Keratinocyte (primary cell): ENCODE measurements around the gene SNRPB. TPM values are rescaled to one million over a fixed set of nuclear protein-coding genes. Genes with fewer than 3 reads are reported as not detected.

ENCODE experiments used
- DNase-seq: peaks from one replicate; pipeline ENCODE4 v3.0.0-alpha.2; 2011; ENCODE audit warnings: low read depth, missing footprints, low spot score
- FAIRE-seq: peaks from 2 replicates; lab custom pipeline; 2011; peaks lifted over from hg19 to GRCh38; lab: Jason Lieb, UNC
- H2AFZ ChIP-seq: 2 replicates; pipeline ENCODE4 v1.6.0; 2012; ENCODE audit warnings: low read length, control low read depth, inconsistent platforms; ENCODE audit not compliant: control insufficient read depth
- H3K27ac ChIP-seq: 2 replicates; pipeline ENCODE4 v1.5.1; 2011; ENCODE audit warnings: low read length; ENCODE audit not compliant: control insufficient read depth, insufficient read depth
- H3K27me3 ChIP-seq: 3 replicates; pipeline ENCODE4 v1.6.0; 2011; ENCODE audit warnings: low read length; ENCODE audit not compliant: control insufficient read depth, insufficient read depth; ENCODE audit errors: extremely low read depth
- H3K36me3 ChIP-seq, 2 experiments: 2 replicates in 1 of 2; 3 replicates in 1 of 2; pipeline ENCODE4 v1.5.1; 2011; ENCODE audit warnings: low read length in 2 of 2, mild to moderate bottlenecking in 1 of 2; ENCODE audit not compliant: control insufficient read depth in 2 of 2, insufficient read depth in 2 of 2; ENCODE audit errors: extremely low read depth in 1 of 2
- H3K4me1 ChIP-seq: 3 replicates; pipeline ENCODE4 v1.5.1; 2011; ENCODE audit warnings: low read length; ENCODE audit not compliant: control insufficient read depth, insufficient read depth; ENCODE audit errors: extremely low read depth
- H3K4me2 ChIP-seq: 3 replicates; pipeline ENCODE4 v1.6.0; 2011; ENCODE audit warnings: low read depth, low read length; ENCODE audit not compliant: control insufficient read depth, insufficient read depth; ENCODE audit errors: extremely low read depth
- H3K4me3 ChIP-seq, 3 experiments: fragments of 200-600 bp in 1 of 3; sonication (generic) in 1 of 3; 2 replicates in 2 of 3; 3 replicates in 1 of 3; pipeline ENCODE4 v1.5.1; 2011 to 2016; ENCODE audit warnings: low read length in 3 of 3, mild to moderate bottlenecking in 3 of 3, control low read depth in 2 of 3, inconsistent platforms in 1 of 3, low read depth in 1 of 3, mixed read lengths in 1 of 3, mixed run types in 1 of 3, moderate library complexity in 1 of 3; ENCODE audit not compliant: control insufficient read depth in 2 of 3, insufficient read depth in 2 of 3; ENCODE audit errors: extremely low read depth in 1 of 3
- H3K79me2 ChIP-seq: 2 replicates; pipeline ENCODE4 v1.6.0; 2012; ENCODE audit warnings: low read length; ENCODE audit not compliant: control insufficient read depth, insufficient read depth
- H3K9ac ChIP-seq: 3 replicates; pipeline ENCODE4 v1.6.0; 2011; ENCODE audit warnings: low read length; ENCODE audit not compliant: control insufficient read depth, insufficient read depth; ENCODE audit errors: extremely low read depth
- H3K9me1 ChIP-seq: 3 replicates; pipeline ENCODE4 v1.6.0; 2011; ENCODE audit warnings: low read length; ENCODE audit not compliant: control insufficient read depth, insufficient read depth; ENCODE audit errors: extremely low read depth
- H3K9me3 ChIP-seq: 2 replicates; pipeline ENCODE4 v1.5.1; 2012; ENCODE audit warnings: low read depth, low read length; ENCODE audit not compliant: control insufficient read depth
- H4K20me1 ChIP-seq: 3 replicates; pipeline ENCODE4 v1.6.0; 2011; ENCODE audit warnings: low read length; ENCODE audit not compliant: control insufficient read depth, insufficient read depth; ENCODE audit errors: extremely low read depth
- EZH2 ChIP-seq: IDR thresholded peaks from one replicate; pipeline ENCODE4 v1.6.1; 2012; ENCODE audit warnings: inconsistent platforms, mild to moderate bottlenecking, low read length, moderate library complexity
- dilution Hi-C: fragments of 300-500 bp; cut with MboI; formaldehyde crosslinking; loops from one replicate; pipeline ENCODE4 v1.7.0; 2020; ENCODE audit warnings: low sequenced_read_pairs; ENCODE audit not compliant: extremely low pct_ligation_motif_present
- polyA plus RNA-seq, 5 experiments: library from polyadenylated mRNA; depleted of rRNA in 3 of 5; stranded (reverse) in 3 of 5; stranded (forward) in 1 of 5; unstranded in 1 of 5; fragments of >200 nt; gene quantifications; 1 replicate in 1 of 5; 2 replicates in 3 of 5; 3 replicates in 1 of 5; pipeline versions ENCODE4 v1.2.1 to v1.2.3, GENCODE V29; 2011 to 2012; ENCODE audit warnings: missing spikeins in 2 of 5, low read depth in 1 of 5, low replicate concordance in 1 of 5
- TF ChIP-seq, protein P1 (sequence below), 3 experiments: IDR thresholded peaks in 1 of 3; conservative IDR thresholded peaks in 1 of 3; optimal IDR thresholded peaks in 1 of 3; 2 replicates in 2 of 3; 3 replicates in 1 of 3; pipeline versions ENCODE3 to v1.5.1; 2011; ENCODE audit warnings: low read length in 3 of 3, mild to moderate bottlenecking in 3 of 3, moderate library complexity in 2 of 3, control low read depth in 1 of 3, inconsistent platforms in 1 of 3; ENCODE audit not compliant: insufficient read depth in 2 of 3; ENCODE audit errors: extremely low read depth in 1 of 3

SNRPB gene
- polyA plus RNA-seq, 1 donor (not counting 4 experiments of a cell fraction or from before 2014, with no cell fraction given): 199 TPM

DNA sequence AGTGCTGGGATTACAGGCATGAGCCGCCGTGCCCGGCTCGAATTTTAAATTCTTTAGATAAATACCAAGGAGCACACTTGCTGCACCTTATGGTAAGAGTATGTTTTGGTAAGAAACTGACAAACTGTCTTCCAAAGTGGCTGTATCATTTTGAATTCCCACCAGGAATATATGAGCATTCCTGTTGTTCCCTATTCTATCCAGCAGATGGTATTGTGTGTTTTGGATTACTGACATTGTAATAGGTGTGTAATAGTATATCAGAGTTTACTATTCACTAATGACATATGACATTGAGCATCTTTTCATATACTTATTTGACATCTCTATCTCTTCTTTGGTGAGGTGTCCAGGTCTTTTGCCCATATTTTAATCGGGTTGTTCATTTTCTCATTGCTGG lies 49.3 kb downstream of the SNRPB start:
- Histone ChIP-seq H3K4me3 (no peak overlapping the region), H2AFZ (no peak overlapping the region), H4K20me1 (no peaks in the 10 kb centered on the region), H3K27ac (no peak overlapping the region), H3K79me2 (no peaks in the 10 kb centered on the region), H3K9ac (no peak overlapping the region), H3K4me1 (no peaks in the 10 kb centered on the region), H3K4me2 (no peak overlapping the region), H3K9me3 (no peaks in the 10 kb centered on the region), H3K36me3 (no peaks in the 10 kb centered on the region), H3K27me3 (peaks cover 5% of the 10 kb centered on the region), H3K9me1 (no peaks in the 10 kb centered on the region)
- FAIRE-seq (no peak), DNase-seq (no peak)
- TF ChIP-seq, protein P1, sequence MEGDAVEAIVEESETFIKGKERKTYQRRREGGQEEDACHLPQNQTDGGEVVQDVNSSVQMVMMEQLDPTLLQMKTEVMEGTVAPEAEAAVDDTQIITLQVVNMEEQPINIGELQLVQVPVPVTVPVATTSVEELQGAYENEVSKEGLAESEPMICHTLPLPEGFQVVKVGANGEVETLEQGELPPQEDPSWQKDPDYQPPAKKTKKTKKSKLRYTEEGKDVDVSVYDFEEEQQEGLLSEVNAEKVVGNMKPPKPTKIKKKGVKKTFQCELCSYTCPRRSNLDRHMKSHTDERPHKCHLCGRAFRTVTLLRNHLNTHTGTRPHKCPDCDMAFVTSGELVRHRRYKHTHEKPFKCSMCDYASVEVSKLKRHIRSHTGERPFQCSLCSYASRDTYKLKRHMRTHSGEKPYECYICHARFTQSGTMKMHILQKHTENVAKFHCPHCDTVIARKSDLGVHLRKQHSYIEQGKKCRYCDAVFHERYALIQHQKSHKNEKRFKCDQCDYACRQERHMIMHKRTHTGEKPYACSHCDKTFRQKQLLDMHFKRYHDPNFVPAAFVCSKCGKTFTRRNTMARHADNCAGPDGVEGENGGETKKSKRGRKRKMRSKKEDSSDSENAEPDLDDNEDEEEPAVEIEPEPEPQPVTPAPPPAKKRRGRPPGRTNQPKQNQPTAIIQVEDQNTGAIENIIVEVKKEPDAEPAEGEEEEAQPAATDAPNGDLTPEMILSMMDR (optimal IDR thresholded peaks at IDR 0.05 in 1 of 3, IDR thresholded peaks at IDR 0.05 in 1 of 3, conservative IDR thresholded peaks at IDR 0.05 in 1 of 3; ENCODE audit: extremely low read depth in 1 of 3, insufficient read depth in 2 of 3, low read length in 3 of 3): no peak
- no peak for TF ChIP-seq EZH2
- dilution Hi-C loops: no loop called here

DNA sequence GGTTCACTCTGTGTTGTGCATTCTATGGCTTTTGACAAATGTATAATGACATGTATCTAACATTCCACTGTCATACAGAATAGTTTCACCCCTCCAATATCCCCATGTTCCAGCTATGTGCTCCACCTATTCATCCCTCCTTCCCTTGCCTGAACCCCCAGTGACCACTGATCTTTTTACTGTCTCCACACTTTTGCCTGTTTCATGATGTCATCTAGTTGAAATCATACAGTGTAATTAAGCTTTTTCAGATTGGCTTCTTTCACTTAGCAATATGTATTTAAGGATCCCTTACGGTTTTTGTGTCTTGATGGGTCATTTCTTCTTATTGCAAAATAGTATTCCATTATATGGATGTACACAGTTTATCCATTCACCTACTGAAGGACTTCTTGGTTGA lies 50.1 kb downstream of the SNRPB start:
- Histone ChIP-seq H3K27ac (no peak overlapping the region), H3K4me2 (no peak overlapping the region), H2AFZ (no peak overlapping the region), H3K9ac (no peak overlapping the region), H3K27me3 (peaks cover 5% of the 10 kb centered on the region), H3K9me3 (no peaks in the 10 kb centered on the region), H3K9me1 (no peaks in the 10 kb centered on the region), H3K4me3 (no peak overlapping the region), H4K20me1 (no peaks in the 10 kb centered on the region), H3K4me1 (no peaks in the 10 kb centered on the region), H3K36me3 (no peaks in the 10 kb centered on the region), H3K79me2 (no peaks in the 10 kb centered on the region)
- dilution Hi-C loops: no loop called here
- FAIRE-seq (no peak), DNase-seq (no peak)
- TF ChIP-seq, protein P1 (optimal IDR thresholded peaks at IDR 0.05 in 1 of 3, IDR thresholded peaks at IDR 0.05 in 1 of 3, conservative IDR thresholded peaks at IDR 0.05 in 1 of 3; ENCODE audit: extremely low read depth in 1 of 3, insufficient read depth in 2 of 3, low read length in 3 of 3): no peak
- TF ChIP-seq EZH2: no peak
